ENCODE data around the gene ARID1B. TPM values are rescaled to one million over a fixed set of nuclear protein-coding genes. Genes with fewer than 3 reads are reported as not detected.

Gene ARID1B
- total RNA-seq, 1 donor from 2014 or later = 47.3 TPM

GRCh38 chr6:157223021-157223430, 445.8 kb downstream of the ARID1B start:
- TF ChIP-seq CTCF (IDR thresholded peaks at IDR 0.05; ENCODE audit: insufficient read depth, low read length, poor library complexity, severe bottlenecking) = no peak
- DNase-seq (ENCODE audit: low read depth) = no peak
- Histone ChIP-seq H3K27me3 (ENCODE audit: control insufficient read depth, insufficient read depth, low read length) (no peaks in the 10 kb centered on the region), H3K4me3 (ENCODE audit: low read depth, low read length) (no peak overlapping the region), H3K36me3 (ENCODE audit: control insufficient read depth, insufficient read depth, low read length) (no peaks in the 10 kb centered on the region)

- H3K4me3 ChIP-seq (ENCODE audit: low read depth, low read length) = no peak overlapping the region
- DNase-seq (ENCODE audit: low read depth) = no peak
- no peak for TF ChIP-seq CTCF (IDR thresholded peaks at IDR 0.05; ENCODE audit: insufficient read depth, low read length, poor library complexity, severe bottlenecking)
- H3K27me3 ChIP-seq (ENCODE audit: control insufficient read depth, insufficient read depth, low read length) = no peaks in the 10 kb centered on the region
- no peaks in the 10 kb centered on the region for H3K36me3 ChIP-seq (ENCODE audit: control insufficient read depth, insufficient read depth, low read length)
Observed at GRCh38 chr6:157223511-157223910, 446.3 kb downstream of the ARID1B start.

GRCh38 chr6:157224178-157224950, 447.2 kb downstream of the ARID1B start:
- no peak overlapping the region for H3K4me3 ChIP-seq (ENCODE audit: low read depth, low read length)
- H3K36me3 ChIP-seq (ENCODE audit: control insufficient read depth, insufficient read depth, low read length) = no peaks in the 10 kb centered on the region
- DNase-seq (ENCODE audit: low read depth) = no peak
- no peak for TF ChIP-seq CTCF (IDR thresholded peaks at IDR 0.05; ENCODE audit: insufficient read depth, low read length, poor library complexity, severe bottlenecking)
- no peaks in the 10 kb centered on the region for H3K27me3 ChIP-seq (ENCODE audit: control insufficient read depth, insufficient read depth, low read length)

- Histone ChIP-seq H3K4me3 (ENCODE audit: low read depth, low read length) (no peak overlapping the region), H3K27me3 (ENCODE audit: control insufficient read depth, insufficient read depth, low read length) (no peaks in the 10 kb centered on the region), H3K36me3 (ENCODE audit: control insufficient read depth, insufficient read depth, low read length) (no peaks in the 10 kb centered on the region)
- no peak for TF ChIP-seq CTCF (IDR thresholded peaks at IDR 0.05; ENCODE audit: insufficient read depth, low read length, poor library complexity, severe bottlenecking)
- DNase-seq (ENCODE audit: low read depth) = no peak
Observed at GRCh38 chr6:157224951-157225574, 447.9 kb downstream of the ARID1B start.

- Histone ChIP-seq H3K4me3 (ENCODE audit: low read depth, low read length) (no peak overlapping the region), H3K27me3 (ENCODE audit: control insufficient read depth, insufficient read depth, low read length) (no peaks in the 10 kb centered on the region), H3K36me3 (ENCODE audit: control insufficient read depth, insufficient read depth, low read length) (no peaks in the 10 kb centered on the region)
- TF ChIP-seq CTCF (IDR thresholded peaks at IDR 0.05; ENCODE audit: insufficient read depth, low read length, poor library complexity, severe bottlenecking) = no peak
- no peak for DNase-seq (ENCODE audit: low read depth)
Observed at GRCh38 chr6:157225575-157225995, 448.4 kb downstream of the ARID1B start.
